Muscle of arm (tissue), 14 donors: ENCODE data around the gene PIGV. TPM values are rescaled to one million over a fixed set of nuclear protein-coding genes. Genes with fewer than 3 reads are reported as not detected.

Experiments
- DNase-seq: peaks from one replicate; pipeline ENCODE4 v3.0.0-alpha.2; 2013
- long read RNA-seq, 11 donors: transcript quantifications; one replicate each; lab custom pipeline, GENCODE V29; 2026
- polyA plus RNA-seq, 12 donors: library from polyadenylated mRNA; unstranded; fragments of 120-200 nt; gene quantifications; one replicate each; pipeline ENCODE4 v1.2.1, GENCODE V29; 2013; ENCODE audit not compliant: insufficient read length in 12 of 12

The PIGV gene
- 10 to 100 TPM in 2 of 12 donors, 1 to 10 TPM in 9, not detected in 1; 6.5 to 27.1 (median 7.9) TPM for polyA plus RNA-seq
- long read RNA-seq, donor 1, partial matches to known transcripts, result 0 of 1 reads
- long read RNA-seq, donor 1, other reads (novel, unspliced or antisense), result 0 of 1 reads
- long read RNA-seq, donor 2, partial matches to known transcripts, result 0 of 1 reads
- long read RNA-seq, donor 2, other reads (novel, unspliced or antisense), result 0 of 1 reads
- long read RNA-seq, donor 3, partial matches to known transcripts, result 0 of 1 reads
- long read RNA-seq, donor 3, other reads (novel, unspliced or antisense), result 0 of 1 reads
- long read RNA-seq, donor 4, partial matches to known transcripts, result 0 of 1 reads
- long read RNA-seq, donor 4, other reads (novel, unspliced or antisense), result 0 of 1 reads
- long read RNA-seq, donor 5, partial matches to known transcripts, result 0 of 2 reads
- long read RNA-seq, donor 5, other reads (novel, unspliced or antisense), result 0 of 2 reads
- long read RNA-seq, donor 6, partial matches to known transcripts, result 0 of 1 reads
- long read RNA-seq, donor 6, other reads (novel, unspliced or antisense), result 0 of 1 reads
- long read RNA-seq, donor 7, partial matches to known transcripts, result 0 of 1 reads
- long read RNA-seq, donor 7, other reads (novel, unspliced or antisense), result 0 of 1 reads
- long read RNA-seq, donor 8, result 0 reads
- long read RNA-seq, donor 9, partial matches to known transcripts, result 0 of 2 reads
- long read RNA-seq, donor 9, other reads (novel, unspliced or antisense), result 0 of 2 reads
- long read RNA-seq, donor 10, partial matches to known transcripts, result 0 of 1 reads
- long read RNA-seq, donor 10, other reads (novel, unspliced or antisense), result 0 of 1 reads
- long read RNA-seq, donor 11, partial matches to known transcripts, result 0 of 2 reads
- long read RNA-seq, donor 11, other reads (novel, unspliced or antisense), result 0 of 2 reads

DNA sequence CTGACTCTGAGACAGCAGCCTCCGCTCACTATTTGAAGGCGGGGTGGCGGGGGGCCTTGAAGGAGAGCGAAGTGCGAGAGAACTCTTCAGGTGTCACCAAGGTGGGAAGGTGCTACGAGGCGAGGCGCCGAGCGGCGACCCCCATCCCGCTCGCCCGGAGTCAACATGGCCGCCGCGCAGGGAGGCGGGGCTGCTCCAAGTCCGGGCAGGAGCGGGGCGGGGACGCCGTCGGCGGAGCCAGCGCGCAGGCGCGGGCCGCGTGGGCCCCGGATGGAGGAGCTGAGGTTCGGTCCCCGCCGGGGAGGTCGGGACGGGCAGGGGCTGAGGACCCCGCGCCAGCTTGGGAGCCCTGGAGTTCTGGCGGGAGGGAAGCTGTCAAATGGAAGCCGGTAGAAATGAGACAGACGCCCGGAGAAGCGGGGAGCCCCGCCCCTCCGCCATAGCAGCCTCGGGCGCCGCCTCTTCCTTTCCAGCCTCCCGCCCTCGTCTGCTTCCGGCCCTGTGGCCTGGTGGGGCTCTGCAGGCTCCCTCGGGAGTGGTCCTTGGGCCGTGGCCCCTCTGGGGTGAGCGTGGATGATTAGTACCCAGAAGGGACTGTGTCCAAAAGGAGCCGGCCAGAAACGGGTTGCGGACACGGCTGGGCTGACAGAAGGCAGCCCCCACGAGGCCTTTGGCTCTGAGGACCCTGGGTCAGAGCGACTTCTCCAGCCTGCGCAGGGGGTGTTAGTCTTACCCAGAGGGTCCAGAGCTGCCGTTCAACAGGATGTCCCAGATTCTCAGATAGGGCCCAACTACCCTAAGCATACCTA lies at the start of gene PIGV:
TSS of gene PIGV (plus strand) at position 245 of the 809 bp plus-strand sequence. CDS start 2,866 bp downstream, outside the sequence.
- peak; percentile 91 for DNase-seq

DNA sequence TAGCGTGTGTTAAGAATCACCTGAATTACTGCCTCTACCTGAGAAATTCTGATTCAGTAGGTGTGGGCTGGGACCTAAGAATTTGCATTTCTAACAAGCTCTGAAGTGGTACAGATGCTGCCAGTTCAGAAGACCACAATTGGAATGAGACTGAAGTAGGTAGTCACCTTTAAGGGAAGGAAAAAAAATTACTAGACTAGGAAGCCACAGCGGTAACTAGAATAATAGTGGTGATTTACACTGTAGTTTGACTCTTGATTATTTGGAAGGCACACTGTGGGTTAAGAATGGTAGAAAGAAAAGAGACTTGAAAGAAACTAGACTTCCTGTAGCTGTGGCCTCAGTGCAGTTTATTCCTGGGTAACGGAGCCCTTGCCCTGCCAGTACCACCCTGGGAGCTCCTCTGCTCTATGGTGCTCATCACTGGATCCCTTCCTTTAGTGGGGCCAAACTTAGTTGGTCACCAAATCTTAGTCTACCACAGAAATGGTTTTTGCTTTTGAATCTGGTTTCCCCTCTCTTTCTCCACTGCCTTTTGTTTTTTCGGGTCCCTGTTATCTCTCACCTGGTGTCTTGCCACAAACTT lies 48.3 kb upstream of the PIGV start:
- DNase-seq, result no peak

DNA sequence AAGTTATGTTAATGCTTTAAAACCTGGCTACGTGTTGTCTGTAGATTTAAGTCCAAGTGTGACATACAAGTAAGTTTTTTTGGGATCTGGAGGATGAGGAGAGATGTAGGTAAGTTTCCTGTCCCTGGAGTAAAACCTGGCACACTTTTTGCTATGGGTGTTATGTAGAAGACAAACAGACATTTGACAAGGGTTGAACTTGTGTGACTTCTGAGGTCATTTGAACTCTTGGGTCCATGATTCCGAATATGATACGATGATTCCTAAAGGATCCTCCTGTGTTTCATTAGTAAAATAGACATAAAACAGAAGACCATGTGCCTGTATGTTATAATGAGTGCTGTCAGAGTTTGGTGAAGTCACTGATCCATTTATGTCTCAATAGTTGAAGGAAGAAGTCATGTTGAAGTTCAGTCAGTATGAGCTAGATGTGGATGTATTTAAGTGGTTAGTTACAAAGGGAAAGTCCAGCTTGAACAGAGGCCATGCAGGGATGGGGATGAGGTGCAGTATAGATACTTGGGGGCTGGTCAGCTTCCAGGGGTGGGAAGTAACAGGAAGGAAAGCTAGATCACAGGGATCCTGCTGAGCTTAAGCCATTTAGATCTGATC lies 47.6 kb upstream of the PIGV start:
- no peak for DNase-seq

DNA sequence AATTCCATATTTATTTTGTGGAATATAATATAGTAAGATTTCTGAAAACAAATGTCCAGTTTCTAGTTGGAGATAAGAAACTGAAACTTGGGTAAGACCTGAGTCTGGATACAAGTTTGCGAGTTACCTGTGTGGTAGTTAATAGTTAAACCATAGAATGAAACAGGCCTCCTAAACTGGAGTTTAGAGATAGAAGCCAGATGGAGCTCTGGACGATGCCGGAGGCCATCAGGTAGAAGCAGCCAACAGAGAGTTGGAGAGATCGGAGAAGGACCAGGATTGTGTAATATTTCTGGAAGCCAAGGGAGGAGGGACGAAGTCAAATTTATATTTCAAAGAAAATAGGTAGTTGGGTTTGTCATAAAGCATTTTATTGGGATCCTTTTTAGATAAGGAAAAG lies 46.8 kb upstream of the PIGV start:
- DNase-seq, result no peak

DNA sequence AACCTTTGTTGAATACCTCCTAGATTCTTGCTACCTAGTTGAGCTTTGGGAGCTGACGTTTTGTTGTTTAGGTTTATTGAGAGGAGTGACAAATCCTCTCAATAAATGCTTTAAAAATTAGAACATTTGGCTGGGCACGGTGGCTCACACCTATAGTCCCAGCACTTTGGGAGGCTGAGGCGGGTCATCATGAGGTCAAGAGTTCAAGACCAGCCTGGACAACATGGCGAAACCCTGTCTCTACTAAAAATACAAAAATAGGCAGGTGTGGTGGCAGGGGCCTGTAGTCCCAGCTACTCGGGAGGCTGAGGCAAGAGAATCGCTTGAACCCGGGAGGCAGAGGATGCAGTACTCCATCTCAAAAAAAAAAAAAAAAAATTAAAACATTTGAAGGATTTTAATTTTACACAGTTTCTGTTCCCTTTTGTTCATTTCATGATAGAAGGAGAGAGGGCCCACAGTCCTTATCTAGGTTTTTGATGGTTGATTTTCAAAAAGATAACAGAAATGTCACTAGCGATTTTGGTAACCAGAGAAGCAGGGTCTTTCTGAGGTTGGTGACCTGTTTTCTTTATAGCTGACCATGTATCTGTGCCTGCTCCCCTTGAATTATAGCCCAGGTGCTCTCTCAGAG lies 44.2 kb upstream of the PIGV start:
- DNase-seq, result no peak

DNA sequence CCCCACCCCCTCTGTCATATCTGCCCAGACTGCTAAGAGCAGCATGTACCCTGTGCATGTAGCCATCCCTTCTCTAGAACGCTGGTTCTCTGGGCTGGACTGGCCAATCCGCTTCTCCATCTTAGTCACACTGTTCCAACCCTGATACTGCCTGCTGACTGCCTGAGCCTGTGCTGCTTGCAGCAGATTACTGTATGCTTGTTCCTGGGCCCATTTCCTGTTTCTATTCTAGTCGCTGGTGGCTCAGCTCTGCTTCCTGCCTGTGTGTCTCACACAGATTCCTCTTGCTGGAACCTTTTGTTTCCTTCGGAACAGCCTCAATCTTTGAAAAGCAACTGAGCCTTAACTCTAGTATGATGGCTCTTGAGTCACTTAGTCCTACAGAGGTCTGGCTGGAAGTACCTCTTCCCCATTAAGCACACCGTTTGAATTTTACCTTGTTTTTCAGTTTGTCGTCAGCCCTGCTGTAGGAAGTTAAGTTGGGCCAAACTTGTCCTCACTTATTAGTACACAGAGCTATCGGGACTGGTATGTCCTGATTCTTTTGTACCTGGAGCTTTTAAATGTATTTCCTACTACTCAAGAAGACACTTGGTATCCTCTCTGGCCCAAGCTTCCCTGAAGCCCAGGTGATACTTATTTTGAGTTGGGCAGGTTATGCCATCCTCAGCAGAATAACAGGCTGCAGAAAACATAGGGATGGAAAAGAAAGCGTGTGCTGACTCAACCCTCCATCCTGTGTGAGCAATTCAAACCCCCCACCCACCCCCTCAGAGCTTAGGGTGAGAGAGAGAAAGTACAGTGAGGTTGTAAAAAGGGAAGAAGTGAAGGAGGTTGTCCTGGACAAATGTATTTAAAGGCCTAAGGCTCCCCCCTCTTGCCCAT lies 43.4 kb upstream of the PIGV start:
- DNase-seq, result peak; percentile 48

DNA sequence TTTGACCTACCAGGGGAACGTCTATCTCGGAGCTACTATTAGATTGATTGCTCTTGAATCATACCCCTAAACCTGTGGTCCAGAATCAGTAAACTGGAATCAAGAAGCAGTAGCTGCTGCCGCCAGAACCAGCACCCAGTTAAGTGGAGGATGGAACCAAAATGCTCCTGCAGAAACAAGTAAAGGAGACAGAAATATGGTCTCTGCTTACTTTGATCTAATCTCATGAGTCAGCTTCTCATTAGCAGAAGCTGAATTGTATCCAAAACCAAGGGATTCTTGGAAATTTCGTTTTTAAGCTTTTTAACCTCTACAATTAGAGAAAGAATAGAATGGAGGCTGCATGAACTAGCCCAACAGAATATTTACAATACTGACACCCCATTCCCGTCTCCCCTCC lies 42.6 kb upstream of the PIGV start:
- no peak for DNase-seq

DNA sequence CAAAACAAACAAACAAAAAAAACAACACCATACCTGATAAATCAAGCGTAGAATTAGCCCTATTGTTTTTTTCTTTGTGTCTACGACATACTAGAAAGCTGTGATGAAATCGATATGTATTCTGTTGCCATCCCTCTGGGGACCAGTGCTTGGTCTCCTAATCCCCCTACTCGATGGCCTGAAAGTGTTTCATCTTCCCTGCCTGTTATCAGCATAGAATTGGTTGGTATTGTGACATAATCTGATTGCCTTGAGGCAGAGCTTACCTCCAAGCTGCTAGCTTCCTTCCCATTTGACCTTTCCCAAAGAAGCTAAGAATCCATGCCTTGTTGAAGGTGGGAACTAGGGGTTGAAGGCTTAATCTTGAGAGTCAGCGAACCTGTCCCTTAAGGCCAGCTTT lies 40.7 kb upstream of the PIGV start:
- no peak for DNase-seq

DNA sequence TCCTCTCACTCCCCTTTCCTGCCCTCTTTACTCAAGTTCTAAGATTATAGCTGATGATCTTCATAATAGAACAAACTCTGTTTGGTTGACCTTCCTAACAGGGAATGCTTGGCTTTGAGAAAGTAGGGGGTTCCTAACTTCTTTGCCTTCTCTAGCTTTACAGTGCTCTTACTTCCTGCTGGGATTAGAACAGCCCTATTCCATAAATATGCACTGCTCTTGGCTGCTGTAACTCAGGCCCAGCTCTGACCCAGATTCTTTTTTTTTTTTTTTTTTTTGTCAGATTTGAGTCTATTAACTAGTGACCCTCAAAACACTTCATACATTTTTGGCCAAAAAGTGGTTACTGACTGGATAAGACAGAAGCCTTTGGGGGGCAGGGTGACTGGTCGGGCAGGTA lies 39.4 kb upstream of the PIGV start:
- DNase-seq, result no peak

DNA sequence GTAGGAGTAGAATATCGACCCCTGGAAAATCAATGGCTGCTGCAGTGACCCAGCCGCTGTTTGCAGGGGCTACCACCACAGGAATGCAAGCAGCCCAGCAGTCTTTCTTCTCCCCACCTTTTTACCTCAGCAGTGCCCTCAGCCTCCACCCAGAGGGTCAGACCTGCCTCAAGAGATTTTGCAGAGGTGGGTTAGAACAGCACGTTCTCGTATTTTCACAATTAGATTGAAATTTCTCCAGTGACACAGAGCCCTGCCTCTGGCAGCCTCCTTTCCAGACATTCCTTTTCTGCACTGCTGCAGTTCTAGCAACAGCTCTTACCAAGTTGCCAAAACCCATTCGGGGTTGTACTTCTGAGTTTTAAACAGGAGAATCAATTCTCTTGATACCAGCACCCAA lies 38.3 kb upstream of the PIGV start:
- DNase-seq, result no peak

DNA sequence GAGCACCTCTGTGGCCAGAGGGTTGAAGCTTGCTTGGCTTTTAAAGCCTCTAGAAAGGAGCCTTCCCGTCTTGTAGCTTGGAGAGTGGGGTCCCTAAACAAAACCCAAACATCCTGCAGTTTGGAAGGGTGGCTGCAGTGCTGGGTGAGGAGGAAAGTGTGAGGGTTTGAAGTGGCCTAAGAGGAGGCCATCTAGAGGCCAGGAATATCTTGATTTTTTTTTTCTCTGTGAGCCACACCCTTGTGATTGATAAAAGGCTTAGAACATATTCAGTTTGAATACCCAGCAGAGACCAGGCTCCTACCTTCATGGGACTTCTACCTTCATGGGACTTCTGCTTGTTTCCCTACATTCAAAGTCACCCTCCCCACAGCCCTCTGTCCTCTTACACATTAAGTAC lies 37.3 kb upstream of the PIGV start:
- no peak for DNase-seq

DNA sequence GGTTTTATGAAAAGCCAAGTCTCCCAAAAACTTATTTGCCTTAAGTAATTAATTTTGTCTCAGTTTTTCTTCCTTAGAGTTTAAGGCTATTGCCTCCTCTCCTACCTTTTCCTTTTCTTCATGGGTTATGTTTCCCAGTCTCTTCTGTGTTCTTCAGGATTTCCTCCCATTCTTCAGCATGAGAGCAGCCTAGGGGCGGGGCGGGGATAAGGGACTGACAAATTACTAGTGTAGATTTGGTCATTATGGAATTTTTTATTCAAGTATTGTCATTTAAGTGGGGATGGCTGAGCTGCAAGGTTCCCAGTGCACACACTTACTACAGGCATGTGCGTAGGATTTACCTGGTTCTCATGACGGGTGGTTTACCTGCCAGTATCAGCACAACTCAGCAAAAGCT lies 35.2 kb upstream of the PIGV start:
- DNase-seq, result no peak

DNA sequence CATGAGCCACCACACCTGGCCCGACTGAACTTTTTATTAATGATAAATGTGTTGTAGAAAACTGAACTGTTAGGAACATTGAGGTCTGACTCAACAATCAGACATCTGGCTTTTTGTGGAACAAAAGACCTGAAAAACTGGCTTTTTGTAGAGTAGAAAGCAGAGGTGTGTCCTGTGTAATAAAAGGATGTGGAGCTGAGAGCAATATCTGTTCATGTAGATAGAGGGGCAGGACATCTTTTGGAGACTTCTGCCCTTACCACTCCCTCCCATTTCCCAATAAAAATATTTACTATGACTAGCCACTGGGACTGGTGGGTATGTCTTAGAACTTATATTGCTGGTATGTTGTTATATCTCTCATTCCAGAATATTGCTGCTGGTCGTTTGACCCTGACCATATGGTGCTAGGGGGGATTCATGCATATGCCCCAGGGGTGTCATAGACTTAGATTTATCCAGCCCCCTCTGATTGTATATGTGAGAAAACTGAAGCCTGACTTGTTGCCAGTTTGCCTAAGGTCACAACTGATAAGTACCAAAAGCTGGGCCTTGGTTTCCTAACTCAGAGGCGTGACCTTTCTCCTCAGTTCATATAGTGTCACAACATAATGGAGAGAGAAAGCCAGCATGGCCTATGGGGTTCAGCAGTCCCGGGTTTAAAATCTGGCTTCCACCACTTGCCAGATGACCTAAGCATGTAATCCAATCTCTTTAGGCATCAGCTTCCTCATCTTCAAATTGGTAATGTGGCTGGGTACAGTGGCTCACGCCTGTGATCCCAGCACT lies 33.5 kb upstream of the PIGV start:
- DNase-seq, result no peak

DNA sequence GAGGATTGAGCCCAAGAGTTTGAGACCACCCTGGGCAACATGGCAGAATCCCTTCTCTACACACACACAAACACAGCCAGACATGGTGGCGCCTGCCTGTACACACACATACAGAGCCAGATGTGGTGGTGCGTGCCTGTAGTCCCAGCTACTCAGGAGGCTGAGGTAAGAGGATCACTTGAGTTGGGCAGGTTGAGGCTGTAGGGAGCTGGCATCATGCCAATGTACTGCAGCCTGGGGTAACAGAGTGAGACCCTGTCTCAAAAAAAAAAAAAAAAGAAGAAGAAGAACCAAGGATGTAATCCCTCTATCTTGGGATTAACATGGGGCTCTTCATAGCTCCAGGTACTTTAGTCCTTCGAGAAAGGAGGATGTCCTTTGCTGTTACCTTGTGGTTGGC lies 29.4 kb upstream of the PIGV start:
- no peak for DNase-seq

DNA sequence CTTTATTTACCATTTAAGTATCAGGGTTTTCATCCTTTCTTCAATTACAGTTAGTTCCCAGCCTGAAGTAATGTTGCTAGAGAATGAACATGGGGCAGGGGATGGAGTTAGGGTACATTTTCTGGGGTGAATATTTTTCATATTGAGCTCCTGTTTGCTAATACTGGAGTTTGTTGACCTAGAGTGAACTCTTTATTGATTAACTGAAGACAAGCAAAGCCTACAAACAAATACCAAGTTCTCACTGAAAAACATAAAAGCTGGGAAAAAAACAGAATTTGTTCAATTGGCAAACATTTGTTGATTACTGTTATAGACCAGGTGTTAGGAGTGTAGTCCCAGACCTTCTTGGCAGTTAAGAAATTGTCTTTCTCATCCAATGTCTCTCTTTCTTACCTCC lies 28.2 kb upstream of the PIGV start:
- no peak for DNase-seq

DNA sequence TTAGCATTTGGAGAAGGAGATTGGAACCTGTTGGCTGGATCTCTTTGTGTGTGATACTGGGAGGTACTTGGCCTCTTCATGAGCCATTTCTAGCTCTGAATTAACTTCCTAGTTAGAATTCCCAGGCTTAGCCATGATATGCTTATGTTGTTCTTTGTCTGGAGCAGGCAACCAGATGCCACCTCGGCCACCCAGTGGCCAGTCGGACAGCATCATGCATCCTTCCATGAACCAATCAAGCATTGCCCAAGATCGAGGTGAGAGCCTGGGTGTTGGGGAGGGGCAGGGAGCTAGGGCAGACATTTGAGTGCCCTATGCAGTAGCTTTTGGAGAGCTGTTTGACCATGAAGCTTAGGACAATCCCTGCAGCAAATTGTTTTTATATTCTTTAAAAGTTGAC lies 26.5 kb upstream of the PIGV start:
- DNase-seq, result no peak

DNA sequence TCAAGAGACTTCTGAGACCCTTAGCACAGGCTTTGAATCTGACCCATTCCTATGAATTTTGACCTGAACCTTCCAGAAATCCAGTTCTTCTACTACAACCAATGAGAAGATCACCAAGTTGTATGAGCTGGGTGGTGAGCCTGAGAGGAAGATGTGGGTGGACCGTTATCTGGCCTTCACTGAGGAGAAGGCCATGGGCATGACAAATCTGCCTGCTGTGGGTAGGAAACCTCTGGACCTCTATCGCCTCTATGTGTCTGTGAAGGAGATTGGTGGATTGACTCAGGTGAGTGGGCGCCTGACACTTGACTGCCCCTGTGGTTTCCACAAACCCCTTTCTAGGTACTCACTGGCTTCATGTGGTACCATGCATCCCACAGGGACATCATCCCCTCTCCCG lies 20.0 kb upstream of the PIGV start:
- DNase-seq, result no peak

DNA sequence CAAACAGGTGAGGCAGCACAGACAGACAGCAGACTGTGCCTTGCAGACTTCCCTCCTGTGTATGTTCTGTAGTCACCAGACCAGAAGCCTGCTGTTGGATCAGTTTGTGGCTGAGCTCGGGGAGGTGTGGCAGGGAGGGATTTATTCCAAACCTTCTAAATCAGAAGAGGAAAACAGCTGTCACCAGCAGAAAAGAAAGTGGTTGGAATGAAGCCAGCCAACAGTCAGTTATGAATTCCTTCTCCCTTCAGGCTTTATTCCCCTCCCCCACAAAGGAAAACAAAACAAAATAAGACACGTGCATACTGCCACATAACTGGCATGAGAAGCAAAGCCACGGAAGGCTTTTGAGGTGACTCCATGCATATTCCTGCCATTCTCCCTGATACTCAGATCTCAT lies 19.0 kb upstream of the PIGV start:
- no peak for DNase-seq

DNA sequence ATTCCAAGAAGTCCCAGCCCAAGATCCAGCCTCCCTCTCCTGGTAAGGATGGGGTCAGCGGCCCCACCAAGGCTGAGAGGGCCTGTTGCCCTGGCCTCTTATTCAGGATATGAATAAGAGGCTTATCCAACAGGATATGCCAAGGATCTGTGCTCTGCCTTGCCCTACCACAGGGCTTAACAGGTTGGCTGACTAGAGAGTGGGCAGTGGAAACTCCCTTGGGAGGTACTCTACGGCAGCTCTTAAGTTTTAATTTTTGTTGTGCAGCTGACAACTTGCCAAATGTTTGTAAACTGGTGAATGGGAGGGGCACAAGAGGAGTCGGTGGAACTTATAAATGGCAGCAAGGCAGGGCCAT lies 16.5 kb upstream of the PIGV start:
- DNase-seq, result no peak
